B cell (primary cell): Measurements from ENCODE around the gene NUB1.

Experiments used
- EZH2 ChIP-seq: IDR thresholded peaks from 2 replicates; pipeline ENCODE4 v1.6.1; 2012; ENCODE audit warnings: borderline replicate concordance, low read depth, mild to moderate bottlenecking, moderate library complexity, low read length; ENCODE audit not compliant: insufficient read depth, poor library complexity, severe bottlenecking
- TF ChIP-seq, protein P1 (sequence below): fragments of 200-600 bp; IDR thresholded peaks from one replicate; pipeline ENCODE4 v1.8.0; 2022; ENCODE audit warnings: antibody characterized with exemption, mild to moderate bottlenecking

GRCh38 chr7:151336027-151336708, 5.4 kb upstream of the NUB1 start:
- TF ChIP-seq EZH2: no peak
- TF ChIP-seq, protein P1, sequence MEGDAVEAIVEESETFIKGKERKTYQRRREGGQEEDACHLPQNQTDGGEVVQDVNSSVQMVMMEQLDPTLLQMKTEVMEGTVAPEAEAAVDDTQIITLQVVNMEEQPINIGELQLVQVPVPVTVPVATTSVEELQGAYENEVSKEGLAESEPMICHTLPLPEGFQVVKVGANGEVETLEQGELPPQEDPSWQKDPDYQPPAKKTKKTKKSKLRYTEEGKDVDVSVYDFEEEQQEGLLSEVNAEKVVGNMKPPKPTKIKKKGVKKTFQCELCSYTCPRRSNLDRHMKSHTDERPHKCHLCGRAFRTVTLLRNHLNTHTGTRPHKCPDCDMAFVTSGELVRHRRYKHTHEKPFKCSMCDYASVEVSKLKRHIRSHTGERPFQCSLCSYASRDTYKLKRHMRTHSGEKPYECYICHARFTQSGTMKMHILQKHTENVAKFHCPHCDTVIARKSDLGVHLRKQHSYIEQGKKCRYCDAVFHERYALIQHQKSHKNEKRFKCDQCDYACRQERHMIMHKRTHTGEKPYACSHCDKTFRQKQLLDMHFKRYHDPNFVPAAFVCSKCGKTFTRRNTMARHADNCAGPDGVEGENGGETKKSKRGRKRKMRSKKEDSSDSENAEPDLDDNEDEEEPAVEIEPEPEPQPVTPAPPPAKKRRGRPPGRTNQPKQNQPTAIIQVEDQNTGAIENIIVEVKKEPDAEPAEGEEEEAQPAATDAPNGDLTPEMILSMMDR: no peak
